Astrocyte of the spinal cord (primary cell): ENCODE data around the gene SLC35F3.

ENCODE experiments used
- DNase-seq: peaks from one replicate; pipeline ENCODE4 v3.0.0; 2011; ENCODE audit warnings: low read depth, low spot score
- H3K4me3 ChIP-seq: 2 replicates; pipeline ENCODE4 v1.5.1; 2011; ENCODE audit warnings: low read depth, mild to moderate bottlenecking, low read length, moderate library complexity
- CTCF ChIP-seq: IDR thresholded peaks from 2 replicates; pipeline ENCODE4 v1.5.1; 2012; ENCODE audit warnings: low read depth, mild to moderate bottlenecking, low read length, inconsistent platforms
- in situ Hi-C: cut with HindIII; loops from 2 replicates; pipeline ENCODE4 v1.10.0; 2017; ENCODE audit warnings: low sequenced_read_pairs

The SLC35F3 gene

GRCh38 chr1:233990486-233990885 lies 86.0 kb downstream of the SLC35F3 start:
- in situ Hi-C loops = no loop called here
- no peak for DNase-seq
- no peak overlapping the region for H3K4me3 ChIP-seq
- TF ChIP-seq CTCF = no peak

- TF ChIP-seq CTCF = no peak
- H3K4me3 ChIP-seq = no peak overlapping the region
- in situ Hi-C loops = no loop called here
- peak; percentile 16 for DNase-seq
Observed at GRCh38 chr1:233993651-233994050, 89.2 kb downstream of the SLC35F3 start.

DNA sequence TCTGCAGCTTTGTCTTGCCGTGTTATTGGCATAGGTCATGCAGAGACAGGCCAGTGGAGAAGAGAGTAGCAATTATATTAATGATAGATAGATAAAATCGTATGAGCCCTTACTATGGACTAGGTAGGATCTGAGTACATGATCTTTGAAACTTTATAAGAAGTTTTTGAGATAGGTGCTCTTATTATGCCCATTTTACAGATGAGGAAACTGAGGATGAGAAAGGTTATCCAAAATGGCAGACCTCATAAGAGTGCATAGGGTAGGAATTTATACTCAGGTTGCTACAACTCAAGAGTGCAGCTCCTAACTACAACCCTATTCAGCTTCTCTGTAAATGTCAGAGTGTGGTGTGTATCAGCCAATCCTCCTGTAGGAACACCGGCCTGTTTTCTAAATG lies 89.6 kb downstream of the SLC35F3 start:
- no peak for TF ChIP-seq CTCF
- in situ Hi-C loops = no loop called here

DNA sequence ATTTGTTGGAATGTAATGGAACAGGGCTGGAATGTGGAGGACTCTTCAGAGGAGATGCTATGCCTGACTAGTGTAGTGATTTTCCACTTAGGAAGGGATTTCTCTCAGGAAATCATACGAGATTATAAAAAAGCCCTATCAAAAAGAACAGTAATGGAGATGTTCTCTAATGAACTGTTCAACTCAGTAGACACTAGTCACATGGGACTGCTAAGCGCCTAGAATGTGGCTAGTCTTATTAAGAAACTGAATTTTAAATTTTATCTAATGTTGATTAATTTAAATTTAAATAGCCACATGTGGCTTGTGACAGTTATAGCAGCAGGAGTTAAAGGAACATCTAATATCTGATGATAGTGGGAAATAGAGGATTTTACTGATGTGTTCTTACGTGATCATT lies 94.0 kb downstream of the SLC35F3 start:
- H3K4me3 ChIP-seq = no peak overlapping the region
- in situ Hi-C loops = no loop called here
- DNase-seq = no peak
- no peak for TF ChIP-seq CTCF

More for the DNA sequence above, 89.6 kb downstream of the SLC35F3 start:
- no peak overlapping the region for H3K4me3 ChIP-seq
- DNase-seq = no peak

GRCh38 chr1:233998891-233999290 lies 94.4 kb downstream of the SLC35F3 start:
- H3K4me3 ChIP-seq = no peak overlapping the region
- no peak for DNase-seq
- no peak for TF ChIP-seq CTCF
- in situ Hi-C loops = no loop called here

- in situ Hi-C loops = no loop called here
- TF ChIP-seq CTCF = no peak
- no peak overlapping the region for H3K4me3 ChIP-seq
Observed at GRCh38 chr1:234000557-234001041, 96.1 kb downstream of the SLC35F3 start.

GRCh38 chr1:234001817-234002216 lies 97.3 kb downstream of the SLC35F3 start:
- TF ChIP-seq CTCF = no peak

More at GRCh38 chr1:234000557-234001041, 96.1 kb downstream of the SLC35F3 start:
- no peak for DNase-seq

More at GRCh38 chr1:234001817-234002216, 97.3 kb downstream of the SLC35F3 start:
- in situ Hi-C loops = no loop called here
- no peak overlapping the region for H3K4me3 ChIP-seq
- DNase-seq = no peak
